HG03354 (cell line): ENCODE results near the gene IGFL4.

Experiments used
- ATAC-seq: cut with Tn5 transposase; IDR thresholded peaks from one replicate; pipeline ENCODE4 v1.9.1; 2021; ENCODE audit warnings: mild to moderate bottlenecking; ENCODE audit not compliant: unreplicated experiment, poor library complexity, severe bottlenecking

IGFL4 gene

GRCh38 chr19:45998834-45999233 is 42.0 kb downstream of the IGFL4 start:
- no peak for ATAC-seq

- ATAC-seq: no peak
Observed at GRCh38 chr19:45996933-45997332, 43.9 kb downstream of the IGFL4 start.

GRCh38 chr19:45995715-45996385 is 45.0 kb downstream of the IGFL4 start:
- no peak for ATAC-seq

- ATAC-seq: peak; percentile 94
Observed at GRCh38 chr19:45994998-45995714, 45.6 kb downstream of the IGFL4 start, which contains the start of gene CCDC61. Gene CCDC61, plus strand, starts transcription at chr19:45995467. Its CDS starts 7,552 bp downstream, at chr19:46003019.

- ATAC-seq: peak; percentile 4
Observed at GRCh38 chr19:45994456-45994997, 46.3 kb downstream of the IGFL4 start.

- no peak for ATAC-seq
Observed at GRCh38 chr19:45990113-45990728, 50.6 kb downstream of the IGFL4 start.
